HG03135 (cell line): ENCODE results near the gene SLC22A13.

Experiments used
- ATAC-seq: cut with Tn5 transposase; IDR thresholded peaks from one replicate; pipeline ENCODE4 v1.9.1; 2021; ENCODE audit warnings: mild to moderate bottlenecking, moderate library complexity; ENCODE audit not compliant: unreplicated experiment

The SLC22A13 gene

GRCh38 chr3:38327335-38328009, 61.9 kb downstream of the SLC22A13 start:
- no peak for ATAC-seq
